ENCODE data around the gene CD300LF.

Gene CD300LF

GRCh38 chr17:74729368-74729767 lies 16.6 kb upstream of the CD300LF start:
- DNase-seq = no peak

- no peak for DNase-seq
Observed at GRCh38 chr17:74728702-74729075, 16.0 kb upstream of the CD300LF start.

DNA sequence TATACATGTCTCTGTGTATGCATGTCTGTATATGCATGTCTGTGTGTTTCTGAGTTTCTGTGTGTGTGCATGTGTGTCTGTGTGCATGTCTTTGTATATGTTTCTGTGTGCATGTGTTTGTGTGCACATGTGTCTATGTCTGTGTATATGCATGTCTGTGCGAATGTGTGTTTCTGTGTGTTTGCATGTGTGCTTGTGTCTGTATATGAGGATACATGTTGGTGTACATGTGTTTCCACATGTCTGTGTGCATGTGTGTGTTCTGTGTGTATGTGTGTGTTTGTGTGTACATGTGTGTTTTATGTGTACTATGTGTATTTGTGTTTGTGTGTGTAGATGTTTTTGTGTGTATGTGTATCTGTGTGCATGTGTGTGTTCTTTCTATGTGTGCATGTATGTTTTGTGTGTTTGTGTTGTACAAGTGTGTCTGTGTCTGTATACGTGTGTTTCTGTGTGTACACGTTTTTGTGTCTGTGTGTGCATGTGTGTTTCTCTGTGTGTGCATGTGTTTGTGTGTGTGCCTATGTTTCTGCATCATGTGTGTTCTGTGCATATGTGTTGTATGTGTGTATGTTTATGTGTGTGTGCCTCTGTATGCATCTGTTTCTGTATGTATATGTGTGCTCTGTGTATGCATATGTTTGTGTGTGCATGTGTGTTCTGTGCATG lies 15.4 kb upstream of the CD300LF start:
- no peak for DNase-seq

- no peak for DNase-seq
Observed at GRCh38 chr17:74725111-74725510, 12.4 kb upstream of the CD300LF start.

GRCh38 chr17:74723891-74724290 lies 11.2 kb upstream of the CD300LF start:
- DNase-seq = no peak

- no peak for DNase-seq
Observed at GRCh38 chr17:74722782-74723181, 10.1 kb upstream of the CD300LF start.

- no peak for DNase-seq
Observed at GRCh38 chr17:74720506-74720905, 7.8 kb upstream of the CD300LF start.

- DNase-seq = no peak
Observed at GRCh38 chr17:74715144-74715543, 2.4 kb upstream of the CD300LF start.

DNA sequence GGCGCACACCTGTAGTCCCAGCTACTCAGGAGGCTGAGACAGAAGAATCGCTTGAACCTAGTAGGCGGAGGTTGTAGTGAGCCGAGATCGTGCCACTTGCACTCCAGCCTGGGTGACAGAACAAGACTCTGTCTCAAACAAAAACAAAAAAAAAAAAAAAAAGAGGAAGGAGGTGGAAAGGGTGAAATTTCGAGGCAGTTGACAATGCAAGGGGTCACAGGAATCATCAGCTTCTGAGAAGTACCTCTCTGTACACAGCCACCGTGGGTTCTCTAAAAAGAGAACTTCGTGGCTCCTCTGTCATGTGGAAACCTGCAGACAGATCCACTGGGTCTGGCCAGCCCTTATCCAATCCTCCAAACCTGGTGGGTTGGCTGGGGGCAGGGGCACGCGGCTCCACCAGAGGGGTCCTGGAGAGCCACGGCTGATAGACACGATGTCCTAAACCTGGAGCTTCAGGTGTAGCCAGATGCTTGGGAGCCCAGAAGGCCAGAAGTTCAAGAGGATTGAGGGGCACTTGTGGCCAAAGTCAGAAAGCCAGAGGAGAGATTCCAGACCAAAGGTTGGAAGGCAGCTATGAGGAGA lies 540 bp upstream of the CD300LF start:
- DNase-seq = no peak

- DNase-seq = no peak
Observed at GRCh38 chr17:74712301-74712700, 422 bp downstream of the CD300LF start.

GRCh38 chr17:74711058-74711824 lies 1.5 kb downstream of the CD300LF start:
- no peak for DNase-seq

GRCh38 chr17:74704544-74704943 lies 8.2 kb downstream of the CD300LF start:
- no peak for DNase-seq

DNA sequence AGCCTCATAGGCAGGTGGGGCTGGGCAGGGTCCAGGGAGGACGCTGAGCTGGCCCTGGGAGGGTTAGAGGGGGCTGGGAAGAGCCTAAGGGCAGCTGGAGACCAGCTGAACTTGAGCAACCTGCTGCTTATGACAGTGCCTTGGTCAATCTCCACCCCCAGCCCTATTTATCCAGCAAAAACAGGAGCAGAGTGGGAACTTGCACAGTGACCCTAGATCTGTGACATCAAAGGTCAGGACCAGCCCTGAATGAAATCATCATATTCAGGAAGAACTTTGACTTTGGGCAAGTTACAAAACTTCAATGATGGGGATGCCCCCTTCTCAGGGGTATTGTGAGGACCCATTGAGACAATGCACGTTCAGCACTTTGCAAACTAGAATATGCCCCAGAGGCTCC lies 9.4 kb downstream of the CD300LF start:
- no peak for DNase-seq

DNA sequence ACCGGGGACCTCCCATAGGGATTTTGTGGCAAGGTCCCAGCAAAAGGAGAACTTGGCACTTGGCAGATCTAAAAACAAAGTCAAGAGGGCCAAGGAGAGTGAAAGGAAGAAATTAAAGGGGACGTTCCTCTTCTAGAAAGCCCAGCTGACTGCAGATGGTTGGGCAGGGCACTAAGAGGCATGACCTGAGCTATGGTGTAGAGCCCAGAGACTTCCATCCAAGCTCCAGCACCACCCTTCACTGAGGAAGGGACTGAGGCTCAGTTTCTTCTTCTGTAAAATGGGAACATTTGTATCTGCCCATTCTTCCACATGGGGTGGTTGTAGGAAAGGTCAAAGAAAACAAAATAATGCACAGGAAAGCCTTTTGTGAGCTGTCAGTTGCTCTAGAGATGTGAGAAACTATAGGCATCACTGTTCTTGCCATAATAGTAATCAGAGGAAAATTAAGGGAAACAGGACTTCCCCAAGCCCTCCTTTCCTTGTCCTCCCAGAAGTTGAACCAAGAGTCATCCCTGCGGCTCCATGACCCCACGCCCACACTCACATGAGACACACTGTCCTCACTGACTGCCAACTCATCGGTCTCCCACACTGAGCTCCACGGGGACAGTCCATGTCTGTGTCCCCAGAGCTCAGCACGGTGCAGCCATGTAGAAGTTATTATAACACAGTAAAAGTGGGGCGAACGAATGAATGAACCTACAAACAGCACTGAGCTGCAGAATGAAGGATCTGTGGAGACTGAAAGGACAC lies 10.4 kb downstream of the CD300LF start:
- DNase-seq = no peak

- no peak for DNase-seq
Observed at GRCh38 chr17:74699236-74699635, 13.5 kb downstream of the CD300LF start.

DNA sequence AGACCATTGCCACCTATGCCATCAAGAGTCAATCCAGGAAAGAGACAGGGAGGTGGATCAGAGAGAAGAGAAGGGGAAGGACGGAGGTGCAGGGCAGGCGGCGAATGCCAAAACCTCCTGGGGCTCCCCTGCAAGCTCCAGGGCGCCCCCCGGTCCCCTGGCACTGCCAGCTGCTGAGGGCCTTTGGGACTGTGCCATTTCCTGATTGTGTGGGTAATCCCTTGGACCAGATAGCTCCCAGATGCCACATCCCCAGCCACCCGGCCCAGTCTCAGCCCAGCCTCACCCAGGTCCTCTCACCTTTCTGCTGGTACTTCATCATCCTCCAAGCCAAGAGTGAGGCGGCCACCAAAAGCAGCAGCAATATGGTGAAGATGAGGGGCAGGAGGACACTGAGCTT lies 14.7 kb downstream of the CD300LF start:
- no peak for DNase-seq

DNA sequence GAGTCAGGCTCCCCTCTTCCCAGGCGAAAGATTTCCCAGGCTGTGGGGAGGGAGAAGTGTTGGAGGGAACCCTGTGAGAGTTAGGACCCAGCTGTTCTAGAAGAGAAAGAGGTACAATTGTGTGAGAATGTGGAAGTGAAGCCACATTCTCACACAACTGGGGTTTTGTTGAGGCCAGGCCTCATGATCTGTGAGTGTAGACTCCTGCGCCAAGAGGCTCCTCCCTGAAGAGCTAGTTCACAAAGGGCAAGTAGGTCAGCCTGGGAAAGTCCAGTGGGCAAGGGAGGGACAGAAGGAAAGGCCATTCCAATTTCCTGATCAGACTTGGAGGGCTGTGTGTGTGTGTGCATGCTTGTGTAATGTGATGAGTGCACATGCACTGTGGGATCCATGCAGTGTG lies 15.2 kb downstream of the CD300LF start:
- DNase-seq = no peak

DNA sequence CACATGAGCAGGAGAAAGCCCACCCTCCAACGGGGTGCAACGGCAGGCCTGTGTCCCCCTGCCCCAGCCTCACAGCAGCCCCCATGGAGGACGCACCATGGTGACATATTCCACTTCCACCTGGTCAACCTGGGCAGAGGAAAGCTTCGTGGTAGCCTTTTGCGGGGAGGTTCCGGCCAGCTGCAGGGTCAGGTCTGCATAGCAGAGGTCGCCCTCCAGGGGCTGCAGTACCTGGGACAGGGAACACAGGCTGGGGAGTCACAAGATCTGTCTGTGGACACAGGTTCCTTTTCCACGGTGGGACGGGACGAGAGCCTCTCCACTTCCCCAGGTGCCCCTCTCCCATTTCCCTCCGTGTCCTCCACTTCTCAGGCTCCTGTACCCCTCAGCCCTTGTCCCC lies 17.1 kb downstream of the CD300LF start:
- no peak for DNase-seq

DNA sequence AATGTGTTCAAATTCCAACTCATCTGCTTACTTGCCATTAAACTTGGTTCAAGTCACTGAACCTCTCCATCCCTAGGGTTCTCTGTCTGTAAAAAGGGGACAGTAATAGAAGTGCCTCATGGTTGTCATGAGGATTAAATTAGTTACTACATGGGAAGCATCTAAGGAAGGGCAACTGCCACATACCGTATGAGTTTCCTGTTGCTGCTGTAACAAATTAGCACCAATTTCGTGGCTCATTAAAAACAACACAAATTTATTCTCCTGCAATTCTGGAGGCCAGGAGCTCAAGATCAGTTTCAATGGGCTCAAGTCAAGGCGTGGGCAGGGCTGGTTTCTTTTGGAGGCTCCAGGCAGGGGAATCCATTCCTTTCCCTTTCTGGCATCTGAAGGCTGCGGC lies 18.6 kb downstream of the CD300LF start:
- no peak for DNase-seq

DNA sequence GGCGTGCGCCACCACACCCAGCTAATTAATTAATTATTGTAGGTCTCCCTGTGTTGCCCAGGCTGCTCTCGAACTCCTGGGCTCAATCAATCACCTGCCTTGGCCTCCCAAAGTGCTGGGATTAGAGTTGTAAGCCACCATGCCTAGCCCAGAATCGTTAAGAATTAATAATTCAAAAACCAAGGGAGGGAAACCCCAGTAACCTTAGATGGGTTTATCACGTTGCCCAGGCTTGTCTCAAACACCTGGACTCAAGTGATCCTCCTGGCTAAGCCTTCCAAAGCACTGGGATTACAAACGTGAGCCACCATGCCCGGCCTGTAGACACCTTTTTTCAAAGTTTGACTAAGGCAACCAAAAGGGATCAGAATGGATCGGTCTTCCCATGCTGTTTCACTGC lies 21.6 kb downstream of the CD300LF start:
- no peak for DNase-seq

- no peak for DNase-seq
Observed at GRCh38 chr17:74690409-74690825, 22.3 kb downstream of the CD300LF start.

GRCh38 chr17:74687886-74688285 lies 24.8 kb downstream of the CD300LF start:
- no peak for DNase-seq

- no peak for DNase-seq
Observed at GRCh38 chr17:74686761-74687160, 26.0 kb downstream of the CD300LF start.

All from kidney glomerular epithelial cell (primary cell).